GM21381 (cell line): Measurements from ENCODE around the gene NDUFS1.
"Not testable (repeated sequence)": the region's sequence is repeated elsewhere in the genome, so short reads cannot be mapped to it uniquely, and the experiment has no call there.

Source experiments
- ATAC-seq: cut with Tn5 transposase; IDR thresholded peaks from one replicate; pipeline ENCODE4 v1.9.1; 2021; ENCODE audit warnings: mild to moderate bottlenecking, moderate library complexity; ENCODE audit not compliant: unreplicated experiment

Gene NDUFS1

GRCh38 chr2:206163251-206163880, 4.1 kb upstream of the NDUFS1 start:
- ATAC-seq: no peak

- not testable (repeated sequence) for ATAC-seq
Measured at GRCh38 chr2:206162401-206162800, 3.2 kb upstream of the NDUFS1 start.

GRCh38 chr2:206160807-206161179, 1.5 kb upstream of the NDUFS1 start:
- no peak for ATAC-seq

- peak; percentile 46 for ATAC-seq
Measured at GRCh38 chr2:206160125-206160806, 1.0 kb upstream of the NDUFS1 start.

GRCh38 chr2:206158563-206159345, 490 bp downstream of the NDUFS1 start:
- peak; percentile 13 for ATAC-seq

DNA sequence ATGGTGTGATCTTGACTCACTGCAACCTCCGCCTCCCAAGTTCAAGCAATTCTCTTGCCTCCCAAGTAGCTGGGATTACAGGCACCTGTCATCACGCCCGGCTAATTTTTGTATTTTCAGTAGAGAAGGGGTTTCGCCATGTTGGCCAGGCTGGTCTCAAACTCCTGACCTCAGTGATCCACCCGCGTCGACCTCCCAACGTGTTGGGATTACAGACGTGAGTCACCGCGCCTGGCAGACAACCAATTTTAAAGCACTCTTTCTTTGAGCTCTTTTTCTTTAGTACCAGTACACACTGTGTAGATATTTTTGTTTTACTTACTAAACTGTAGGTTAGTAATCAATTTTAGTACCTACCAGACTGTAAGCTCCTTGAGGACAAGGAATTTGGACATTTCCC, 2.2 kb downstream of the NDUFS1 start:
- not testable (repeated sequence) for ATAC-seq

- ATAC-seq: no peak
Measured at GRCh38 chr2:206154197-206154596, 5.0 kb downstream of the NDUFS1 start.

DNA sequence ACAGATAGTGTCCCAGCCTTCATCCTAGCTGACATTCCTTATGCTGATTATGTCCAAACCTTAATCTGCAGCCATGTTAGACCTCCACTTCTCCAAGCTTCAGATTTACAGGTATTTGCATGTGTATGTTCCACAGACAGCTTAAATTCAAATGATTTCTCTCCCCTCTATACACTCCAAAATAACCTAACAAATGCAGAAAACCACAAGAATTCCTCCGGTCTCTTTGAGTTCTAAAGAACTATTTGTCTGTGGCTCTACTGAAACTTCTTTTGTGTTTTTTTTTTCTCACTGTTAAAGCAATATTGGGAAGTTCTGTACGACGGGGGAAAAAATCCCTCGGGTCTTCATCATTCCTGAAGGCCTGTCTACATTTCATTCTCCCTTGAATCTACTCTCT, 8.6 kb downstream of the NDUFS1 start:
- no peak for ATAC-seq

DNA sequence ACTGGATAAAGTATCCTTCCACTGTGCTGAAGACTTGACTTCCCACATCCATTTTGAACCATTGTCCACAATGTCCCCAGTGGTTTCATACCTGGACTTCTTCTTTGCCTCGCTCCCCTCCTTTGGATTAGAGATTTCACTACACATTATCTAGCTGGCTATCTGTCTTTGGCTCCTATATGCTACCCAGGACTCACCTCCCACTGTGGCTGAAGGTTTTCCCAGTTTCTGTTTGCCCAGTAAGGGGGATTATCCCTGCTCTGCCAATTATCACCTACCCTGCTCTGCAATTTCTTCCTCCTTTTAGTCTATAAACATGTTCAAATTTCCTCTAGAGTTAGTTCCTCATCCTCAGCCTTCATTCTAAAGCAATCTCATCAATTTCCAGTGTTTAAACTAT, 9.1 kb downstream of the NDUFS1 start:
- ATAC-seq: no peak

DNA sequence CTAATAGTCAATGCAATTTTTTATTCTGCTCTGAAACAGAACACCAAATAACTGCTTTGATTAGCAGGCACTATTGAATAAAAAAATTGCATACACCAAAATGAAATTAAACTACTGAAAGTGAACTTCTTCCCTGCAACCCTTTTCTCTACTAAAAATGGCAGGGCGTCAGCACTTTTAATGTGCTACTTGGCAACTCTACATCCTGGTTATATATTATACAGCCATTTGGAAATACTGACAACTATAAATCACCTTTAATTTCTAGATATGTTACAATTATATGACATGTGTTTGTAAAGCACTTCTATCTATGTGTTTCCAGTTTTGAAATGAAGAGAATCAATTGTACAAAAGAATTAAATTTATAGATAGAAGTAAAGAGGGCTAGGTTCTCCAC, 9.9 kb downstream of the NDUFS1 start:
- no peak for ATAC-seq

DNA sequence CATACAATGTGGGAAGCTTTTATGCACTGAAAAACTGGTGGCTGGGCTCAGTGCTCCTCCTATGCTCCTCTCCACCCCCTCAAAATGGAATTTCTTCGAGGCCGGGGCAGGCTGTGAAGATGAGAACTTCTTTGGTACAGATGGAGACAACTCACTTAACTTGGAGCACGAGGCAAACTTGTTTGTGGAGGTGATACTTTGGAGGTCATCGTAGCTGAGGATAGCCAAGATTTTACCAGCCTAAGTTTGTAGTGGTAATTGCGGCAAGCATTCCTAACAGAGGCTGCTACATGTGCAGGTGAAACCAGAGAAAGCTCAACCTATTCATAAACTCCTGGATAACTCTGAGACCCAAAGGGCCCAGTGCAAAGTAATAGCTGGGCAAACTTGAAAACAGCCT, 13.6 kb downstream of the NDUFS1 start:
- ATAC-seq: no peak

GRCh38 chr2:206144383-206144782, 14.9 kb downstream of the NDUFS1 start:
- no peak for ATAC-seq

GRCh38 chr2:206143451-206143850, 15.8 kb downstream of the NDUFS1 start:
- ATAC-seq: no peak

- ATAC-seq: no peak
Measured at GRCh38 chr2:206127656-206128055, 31.6 kb downstream of the NDUFS1 start.

GRCh38 chr2:206125901-206126300, 33.3 kb downstream of the NDUFS1 start:
- no peak for ATAC-seq

GRCh38 chr2:206122569-206122968, 36.7 kb downstream of the NDUFS1 start:
- not testable (repeated sequence) for ATAC-seq

DNA sequence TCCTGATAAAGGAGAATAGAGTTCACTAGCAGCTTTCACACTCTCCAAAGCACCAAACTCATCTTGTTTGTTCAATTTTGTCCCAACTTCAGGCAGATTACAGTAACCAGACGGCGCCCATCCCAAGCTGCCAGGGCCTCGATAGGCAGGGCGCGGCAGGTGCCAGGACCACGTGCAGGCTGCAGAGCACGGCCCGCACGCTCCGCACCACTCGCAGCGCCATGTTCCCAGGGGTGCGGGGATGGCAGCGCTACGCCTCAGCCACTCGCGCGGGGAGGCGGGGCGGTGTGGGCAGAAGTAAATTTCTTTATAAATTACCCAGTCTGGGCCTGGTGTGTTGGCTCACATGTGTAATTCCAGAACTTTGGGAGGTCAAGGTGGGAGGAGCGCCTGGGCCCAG, 43.0 kb downstream of the NDUFS1 start:
- no peak for ATAC-seq

DNA sequence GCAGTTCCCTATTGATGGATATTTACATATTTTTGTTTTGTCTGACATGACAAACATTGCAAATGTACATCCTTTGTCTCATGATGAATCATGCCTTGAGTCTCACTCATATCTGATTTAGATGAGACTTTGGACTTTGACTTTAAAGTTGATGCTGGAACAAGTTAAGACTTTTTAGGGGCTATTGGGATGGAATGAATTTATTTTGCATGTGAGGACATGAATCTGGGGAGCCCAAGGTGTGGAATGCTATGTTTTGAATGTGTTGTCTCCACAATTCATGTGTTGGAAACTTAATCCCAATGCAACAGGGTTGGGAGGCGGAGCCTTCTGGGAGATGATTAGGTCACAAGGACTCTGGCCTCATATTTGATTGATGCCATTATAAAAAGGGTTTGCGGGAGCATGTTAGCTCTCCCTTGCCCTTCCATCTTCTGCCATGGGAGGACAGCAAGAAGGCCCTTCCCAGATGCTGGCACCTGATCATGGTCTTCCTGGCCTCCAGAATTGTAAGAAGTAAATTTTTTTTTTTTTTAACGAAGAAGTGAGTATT, 44.1 kb downstream of the NDUFS1 start:
- ATAC-seq: no peak

GRCh38 chr2:206112846-206113547, 46.2 kb downstream of the NDUFS1 start:
- ATAC-seq: no peak

- no peak for ATAC-seq
Measured at GRCh38 chr2:206112108-206112507, 47.1 kb downstream of the NDUFS1 start.

GRCh38 chr2:206108713-206109112, 50.5 kb downstream of the NDUFS1 start:
- no peak for ATAC-seq
